PFSK-1 (cell line): Measurements from ENCODE around the gene FOXP2.

Source experiments
- SIN3A ChIP-seq: IDR thresholded peaks from 2 replicates; pipeline ENCODE4 v1.6.1; 2012; ENCODE audit warnings: mild to moderate bottlenecking, low read length, moderate library complexity, borderline replicate concordance; ENCODE audit not compliant: insufficient read depth
- TAF1 ChIP-seq: IDR thresholded peaks from 2 replicates; pipeline ENCODE4 v1.6.1; 2012; ENCODE audit warnings: low read length, control low read depth, borderline replicate concordance; ENCODE audit not compliant: insufficient read depth
- TF ChIP-seq, protein P1 (sequence below), 2 experiments: IDR thresholded peaks; 2 replicates each; pipeline versions ENCODE4 v1.6.1 to v1.8.0; 2011 to 2012; ENCODE audit warnings: low read depth in 2 of 2, low read length in 2 of 2, control low read depth in 1 of 2, inconsistent platforms in 1 of 2, mild to moderate bottlenecking in 1 of 2, moderate library complexity in 1 of 2; ENCODE audit not compliant: insufficient read depth in 1 of 2

DNA sequence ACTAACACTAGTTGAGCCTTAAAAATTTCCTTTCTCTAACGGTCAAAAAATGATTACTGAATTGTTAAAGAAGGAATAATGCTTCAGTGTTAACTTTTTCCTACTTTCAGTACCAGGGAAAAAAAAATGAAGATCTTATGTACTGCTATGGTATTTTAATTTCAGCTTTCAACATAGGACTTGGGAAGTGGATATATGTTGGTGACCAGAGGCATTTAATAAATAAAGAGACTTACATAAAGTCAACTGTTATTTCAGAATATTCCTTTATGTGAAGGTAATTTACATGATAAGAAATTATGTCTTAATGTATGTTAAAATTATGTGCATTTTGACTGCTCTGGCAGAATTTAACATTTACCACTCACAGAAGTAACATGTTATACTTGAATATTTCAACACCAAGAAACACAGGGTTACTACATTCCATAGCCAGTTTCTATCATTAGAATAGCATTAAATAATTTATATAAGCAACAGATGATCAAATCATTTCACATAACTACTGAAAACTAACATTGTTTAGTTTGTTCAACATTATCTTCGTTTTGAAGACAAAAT, 257.0 kb downstream of the FOXP2 start:
- TF ChIP-seq, protein P1, sequence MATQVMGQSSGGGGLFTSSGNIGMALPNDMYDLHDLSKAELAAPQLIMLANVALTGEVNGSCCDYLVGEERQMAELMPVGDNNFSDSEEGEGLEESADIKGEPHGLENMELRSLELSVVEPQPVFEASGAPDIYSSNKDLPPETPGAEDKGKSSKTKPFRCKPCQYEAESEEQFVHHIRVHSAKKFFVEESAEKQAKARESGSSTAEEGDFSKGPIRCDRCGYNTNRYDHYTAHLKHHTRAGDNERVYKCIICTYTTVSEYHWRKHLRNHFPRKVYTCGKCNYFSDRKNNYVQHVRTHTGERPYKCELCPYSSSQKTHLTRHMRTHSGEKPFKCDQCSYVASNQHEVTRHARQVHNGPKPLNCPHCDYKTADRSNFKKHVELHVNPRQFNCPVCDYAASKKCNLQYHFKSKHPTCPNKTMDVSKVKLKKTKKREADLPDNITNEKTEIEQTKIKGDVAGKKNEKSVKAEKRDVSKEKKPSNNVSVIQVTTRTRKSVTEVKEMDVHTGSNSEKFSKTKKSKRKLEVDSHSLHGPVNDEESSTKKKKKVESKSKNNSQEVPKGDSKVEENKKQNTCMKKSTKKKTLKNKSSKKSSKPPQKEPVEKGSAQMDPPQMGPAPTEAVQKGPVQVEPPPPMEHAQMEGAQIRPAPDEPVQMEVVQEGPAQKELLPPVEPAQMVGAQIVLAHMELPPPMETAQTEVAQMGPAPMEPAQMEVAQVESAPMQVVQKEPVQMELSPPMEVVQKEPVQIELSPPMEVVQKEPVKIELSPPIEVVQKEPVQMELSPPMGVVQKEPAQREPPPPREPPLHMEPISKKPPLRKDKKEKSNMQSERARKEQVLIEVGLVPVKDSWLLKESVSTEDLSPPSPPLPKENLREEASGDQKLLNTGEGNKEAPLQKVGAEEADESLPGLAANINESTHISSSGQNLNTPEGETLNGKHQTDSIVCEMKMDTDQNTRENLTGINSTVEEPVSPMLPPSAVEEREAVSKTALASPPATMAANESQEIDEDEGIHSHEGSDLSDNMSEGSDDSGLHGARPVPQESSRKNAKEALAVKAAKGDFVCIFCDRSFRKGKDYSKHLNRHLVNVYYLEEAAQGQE (IDR thresholded peaks at IDR 0.05; ENCODE audit: insufficient read depth in 1 of 2, low read depth in 2 of 2, low read length in 2 of 2) = no peak
- no peak for TF ChIP-seq SIN3A
- TF ChIP-seq TAF1 = no peak
